Left lung (tissue), 10 donors: Measurements from ENCODE around the gene NOL9. TPM values are rescaled to one million over a fixed set of nuclear protein-coding genes. Genes with fewer than 3 reads are reported as not detected.

Source experiments
- ATAC-seq: fragments of 200-7000 bp; cut with Tn5 transposase; one replicate; pipeline ENCODE4 v1.9.1; 2020; ENCODE audit warnings: moderate library complexity
- DNase-seq, 4 donors: peaks; one replicate each; pipeline ENCODE4 v3.0.0-alpha.2; 2013 to 2020
- H3K27ac ChIP-seq, 2 donors: fragments of 200-600 bp; sonication (generic) in 1 of 2; one replicate each; pipeline versions ENCODE4 v1.5.0 to v1.8.0; 2020 to 2021
- H3K27me3 ChIP-seq, 2 donors: fragments of 200-600 bp; sonication (generic) in 1 of 2; one replicate each; pipeline versions ENCODE4 v1.5.0 to v1.8.0; 2020 to 2021
- H3K36me3 ChIP-seq, 2 donors: fragments of 200-600 bp; sonication (generic) in 1 of 2; one replicate each; pipeline versions ENCODE4 v1.5.0 to v1.8.0; 2020 to 2021
- H3K4me1 ChIP-seq, 2 donors: fragments of 200-600 bp; one replicate each; pipeline ENCODE4 v1.8.0; 2021
- H3K4me3 ChIP-seq, 2 donors: fragments of 200-600 bp; sonication (generic) in 1 of 2; one replicate each; pipeline versions ENCODE4 v1.5.0 to v1.8.0; 2020 to 2021; ENCODE audit warnings: mild to moderate bottlenecking in 1 of 2
- H3K9me3 ChIP-seq, 2 donors: fragments of 200-600 bp; sonication (generic) in 1 of 2; one replicate each; pipeline versions ENCODE4 v1.5.0 to v1.8.0; 2020 to 2021
- CTCF ChIP-seq, 2 donors: fragments of 200-600 bp; sonication (generic) in 1 of 2; IDR thresholded peaks; one replicate each; pipeline versions ENCODE4 v1.5.0 to v1.8.0; 2021; ENCODE audit warnings: antibody characterized with exemption in 2 of 2
- intact Hi-C, 2 donors: fragments of 100-400 bp; cut with DNase I; formaldehyde crosslinking; loops; one replicate each; pipeline versions ENCODE4 v1.11.2 to v1.14.2; 2022
- polyA plus RNA-seq, 6 donors: library from polyadenylated mRNA; unstranded; fragments of 120-200 nt; gene quantifications; one replicate each; pipeline ENCODE4 v1.2.1, GENCODE V29; 2013; ENCODE audit not compliant: insufficient read length in 6 of 6
- total RNA-seq, 2 donors: library from RNA; stranded (reverse); fragmentation: NEBNext Ultra II Directional; extraction: Animal tissue kit (Norgen Biotek cat#: 25700); gene quantifications; one replicate each; pipeline ENCODE4 v1.2.1, GENCODE V29; 2021
- donor health status: DM: no; HTN: yes; CAD: no.
- donor health status: DM: no; HTN: no; CAD: no.

Gene NOL9
- total and polyA plus RNA-seq, 8 donors: 19.1 to 30.8 (median 24.8) TPM

GRCh38 chr1:6531996-6532395, 22.3 kb downstream of the NOL9 start:
- H3K4me3 ChIP-seq: no peak overlapping the region
- H3K27me3 ChIP-seq: no peaks in the 10 kb centered on the region
- no peak for TF ChIP-seq CTCF (IDR thresholded peaks at IDR 0.05)
- intact Hi-C loops: no loop called here
- no peak overlapping the region for H3K27ac ChIP-seq
- peaks cover 0 to 5% of the 10 kb centered on the region in 2 donors for H3K4me1 ChIP-seq
- DNase-seq: no peak
- no peak for ATAC-seq
- H3K9me3 ChIP-seq: no peaks in the 10 kb centered on the region
- H3K36me3 ChIP-seq: peaks cover 0 to 85% of the 10 kb centered on the region in 2 donors

- TF ChIP-seq CTCF (IDR thresholded peaks at IDR 0.05): no peak
- intact Hi-C loops: no loop called here
- ATAC-seq (no peak), DNase-seq (no peak)
- Histone ChIP-seq H3K27ac (no peak overlapping the region), H3K9me3 (no peaks in the 10 kb centered on the region), H3K4me3 (no peak overlapping the region), H3K36me3 (peaks cover 0 to 87% of the 10 kb centered on the region in 2 donors), H3K27me3 (no peaks in the 10 kb centered on the region), H3K4me1 (peaks cover 0 to 5% of the 10 kb centered on the region in 2 donors)
Measured at GRCh38 chr1:6530504-6531160, 23.7 kb downstream of the NOL9 start.

- H3K27ac ChIP-seq: no peak overlapping the region
- DNase-seq (no peak), ATAC-seq (no peak)
- H3K27me3 ChIP-seq: no peaks in the 10 kb centered on the region
- no peak for TF ChIP-seq CTCF (IDR thresholded peaks at IDR 0.05)
- no peak overlapping the region for H3K4me3 ChIP-seq
- peaks cover 0 to 95% of the 10 kb centered on the region in 2 donors for H3K36me3 ChIP-seq
- H3K4me1 ChIP-seq: no peaks in the 10 kb centered on the region
- H3K9me3 ChIP-seq: no peaks in the 10 kb centered on the region
- intact Hi-C loops: no loop called here
Measured at GRCh38 chr1:6528492-6528891, 25.8 kb downstream of the NOL9 start.

GRCh38 chr1:6526316-6526715, 28.0 kb downstream of the NOL9 start:
- Histone ChIP-seq H3K27me3 (no peaks in the 10 kb centered on the region), H3K27ac (no peak overlapping the region), H3K36me3 (peaks cover 0 to 74% of the 10 kb centered on the region in 2 donors), H3K9me3 (no peaks in the 10 kb centered on the region), H3K4me3 (no peak overlapping the region), H3K4me1 (no peaks in the 10 kb centered on the region)
- DNase-seq (peak in 1 of 4 donors; percentile 29), ATAC-seq (no peak)
- intact Hi-C loops: no loop called here
- TF ChIP-seq CTCF (IDR thresholded peaks at IDR 0.05): no peak

- H3K4me3 ChIP-seq: no peak overlapping the region
- H3K9me3 ChIP-seq: no peaks in the 10 kb centered on the region
- intact Hi-C loops: no loop called here
- H3K36me3 ChIP-seq: peaks cover 0 to 46% of the 10 kb centered on the region in 2 donors
- ATAC-seq (peak; percentile 71), DNase-seq (no peak)
- H3K27me3 ChIP-seq: no peaks in the 10 kb centered on the region
- peaks cover 0 to 11% of the 10 kb centered on the region in 2 donors for H3K4me1 ChIP-seq
- no peak overlapping the region for H3K27ac ChIP-seq
- TF ChIP-seq CTCF (IDR thresholded peaks at IDR 0.05): peak in 1 of 2 donors; percentile 17
Measured at GRCh38 chr1:6523566-6523965, 30.7 kb downstream of the NOL9 start.
